H1 (cell line): ENCODE data around the gene KCNE4.

Source experiments
- BRCA1 ChIP-seq: IDR thresholded peaks from 2 replicates; pipeline ENCODE4 v1.6.1; 2012; ENCODE audit warnings: low read depth, low read length, improper control_type of control experiment
- CEBPB ChIP-seq: IDR thresholded peaks from 2 replicates; pipeline ENCODE4 v1.6.1; 2012; ENCODE audit warnings: low read depth, low read length
- EP300 ChIP-seq, 2 experiments: IDR thresholded peaks; 1 replicate in 1 of 2; 2 replicates in 1 of 2; pipeline ENCODE4 v1.6.1; 2011 to 2012; ENCODE audit warnings: low read depth in 2 of 2, low read length in 2 of 2, mild to moderate bottlenecking in 2 of 2, borderline replicate concordance in 1 of 2, inconsistent platforms in 1 of 2, moderate library complexity in 1 of 2
- EZH2 ChIP-seq: fragments of 200-600 bp; sonication (generic); IDR thresholded peaks from 2 replicates; pipeline ENCODE4 v1.7.1; 2012; ENCODE audit warnings: low read depth, mild to moderate bottlenecking, moderate library complexity, low read length, inconsistent platforms; ENCODE audit not compliant: severe bottlenecking
- JUND ChIP-seq: IDR thresholded peaks from 2 replicates; pipeline ENCODE4 v1.6.1; 2011; ENCODE audit warnings: mild to moderate bottlenecking, improper control_type of control experiment, low read length
- MAX ChIP-seq: IDR thresholded peaks from 2 replicates; pipeline ENCODE4 v1.6.1; 2012; ENCODE audit warnings: inconsistent platforms
- NRF1 ChIP-seq: IDR thresholded peaks from 2 replicates; pipeline ENCODE4 v1.6.1; 2011; ENCODE audit warnings: mild to moderate bottlenecking, low read depth, low read length, improper control_type of control experiment
- POLR2AphosphoS5 ChIP-seq: IDR thresholded peaks from 2 replicates; pipeline ENCODE4 v1.6.1; 2011; ENCODE audit warnings: low read depth, low read length
- TAF1 ChIP-seq: IDR thresholded peaks from 2 replicates; pipeline ENCODE4 v1.6.1; 2011; ENCODE audit warnings: mild to moderate bottlenecking, low read depth, low read length
- TBP ChIP-seq: IDR thresholded peaks from 2 replicates; pipeline ENCODE4 v1.6.1; 2011; ENCODE audit warnings: low read depth, low read length, improper control_type of control experiment
- USF2 ChIP-seq: IDR thresholded peaks from 2 replicates; pipeline ENCODE4 v1.6.1; 2011; ENCODE audit warnings: low read length, improper control_type of control experiment
- YY1 ChIP-seq: IDR thresholded peaks from 2 replicates; pipeline ENCODE4 v1.6.1; 2011; ENCODE audit warnings: low read depth, mild to moderate bottlenecking, low read length
- TF ChIP-seq, protein P1 (sequence below), 3 experiments: IDR thresholded peaks; 1 replicate in 2 of 3; 2 replicates in 1 of 3; pipeline versions ENCODE4 v1.5.1 to v1.6.1; 2011; ENCODE audit warnings: low read length in 3 of 3, mild to moderate bottlenecking in 3 of 3, inconsistent platforms in 2 of 3, low read depth in 1 of 3, moderate library complexity in 1 of 3; ENCODE audit not compliant: insufficient read depth in 1 of 3; ENCODE audit errors: control extremely low read depth in 1 of 3

GRCh38 chr2:223095207-223095606, 43.2 kb downstream of the KCNE4 start:
- TF ChIP-seq EZH2 = no peak
- TF ChIP-seq, protein P1, sequence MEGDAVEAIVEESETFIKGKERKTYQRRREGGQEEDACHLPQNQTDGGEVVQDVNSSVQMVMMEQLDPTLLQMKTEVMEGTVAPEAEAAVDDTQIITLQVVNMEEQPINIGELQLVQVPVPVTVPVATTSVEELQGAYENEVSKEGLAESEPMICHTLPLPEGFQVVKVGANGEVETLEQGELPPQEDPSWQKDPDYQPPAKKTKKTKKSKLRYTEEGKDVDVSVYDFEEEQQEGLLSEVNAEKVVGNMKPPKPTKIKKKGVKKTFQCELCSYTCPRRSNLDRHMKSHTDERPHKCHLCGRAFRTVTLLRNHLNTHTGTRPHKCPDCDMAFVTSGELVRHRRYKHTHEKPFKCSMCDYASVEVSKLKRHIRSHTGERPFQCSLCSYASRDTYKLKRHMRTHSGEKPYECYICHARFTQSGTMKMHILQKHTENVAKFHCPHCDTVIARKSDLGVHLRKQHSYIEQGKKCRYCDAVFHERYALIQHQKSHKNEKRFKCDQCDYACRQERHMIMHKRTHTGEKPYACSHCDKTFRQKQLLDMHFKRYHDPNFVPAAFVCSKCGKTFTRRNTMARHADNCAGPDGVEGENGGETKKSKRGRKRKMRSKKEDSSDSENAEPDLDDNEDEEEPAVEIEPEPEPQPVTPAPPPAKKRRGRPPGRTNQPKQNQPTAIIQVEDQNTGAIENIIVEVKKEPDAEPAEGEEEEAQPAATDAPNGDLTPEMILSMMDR (IDR thresholded peaks at IDR 0.05; ENCODE audit: control extremely low read depth in 1 of 3, insufficient read depth in 1 of 3, low read depth in 1 of 3, low read length in 3 of 3) = no peak
- TF ChIP-seq MAX = no peak
- TF ChIP-seq BRCA1 = no peak
- no peak for TF ChIP-seq YY1
- no peak for TF ChIP-seq USF2
- TF ChIP-seq EP300 (IDR thresholded peaks at IDR 0.05; ENCODE audit: borderline replicate concordance in 1 of 2, low read depth in 2 of 2, low read length in 2 of 2) = no peak
- TF ChIP-seq NRF1 = no peak
- no peak for TF ChIP-seq JUND
- TF ChIP-seq TBP = no peak
- TF ChIP-seq CEBPB = no peak
- TF ChIP-seq POLR2AphosphoS5 = no peak
- no peak for TF ChIP-seq TAF1
